HepG2 (cell line): ENCODE measurements around the gene SERPINI1. TPM values are rescaled to one million over a fixed set of nuclear protein-coding genes. Genes with fewer than 3 reads are reported as not detected.

Source experiments
- ATAD3A ChIP-seq: sonication (generic); formaldehyde crosslinking; IDR thresholded peaks from 2 replicates; pipeline ENCODE4 v1.4.0; 2020; ENCODE audit warnings: missing genetic modification reagents
- CTCF ChIP-seq: sonication (generic); formaldehyde crosslinking; IDR thresholded peaks from 2 replicates; pipeline ENCODE4 v1.5.0; 2020; ENCODE audit warnings: mild to moderate bottlenecking, missing genetic modification reagents, moderate library complexity
- MTF2 ChIP-seq: sonication (generic); formaldehyde crosslinking; IDR thresholded peaks from 2 replicates; pipeline ENCODE4 v1.5.0; 2020; ENCODE audit warnings: missing genetic modification reagents, borderline replicate concordance
- RFXAP ChIP-seq: sonication (generic); formaldehyde crosslinking; IDR thresholded peaks from 2 replicates; pipeline ENCODE4 v1.4.0; 2020; ENCODE audit warnings: missing genetic modification reagents, borderline replicate concordance
- TFAP4 ChIP-seq: sonication (generic); IDR thresholded peaks from 2 replicates; pipeline ENCODE4 v1.6.1; 2016; ENCODE audit warnings: low read depth, borderline replicate concordance
- ZBTB3 ChIP-seq: sonication (generic); formaldehyde crosslinking; IDR thresholded peaks from 2 replicates; pipeline ENCODE4 v1.4.0; 2020; ENCODE audit warnings: low read depth, mild to moderate bottlenecking, moderate library complexity, missing genetic modification reagents, borderline replicate concordance
- ZFP1 ChIP-seq: IDR thresholded peaks from 2 replicates; pipeline ENCODE4 v1.6.1; 2016
- ZMAT3 ChIP-seq: sonication (generic); formaldehyde crosslinking; conservative IDR thresholded peaks from 2 replicates; pipeline ENCODE4 v1.7.0; 2021; ENCODE audit warnings: missing genetic modification reagents
- ZNF280B ChIP-seq: sonication (generic); formaldehyde crosslinking; IDR thresholded peaks from 2 replicates; pipeline ENCODE4 v1.5.0; 2020; ENCODE audit warnings: missing genetic modification reagents, mild to moderate bottlenecking, borderline replicate concordance
- ZNF280D ChIP-seq: sonication (generic); formaldehyde crosslinking; IDR thresholded peaks from 2 replicates; pipeline ENCODE4 v1.5.1; 2020; ENCODE audit warnings: mild to moderate bottlenecking, missing genetic modification reagents
- ZNF607 ChIP-seq: sonication (generic); formaldehyde crosslinking; IDR thresholded peaks from 2 replicates; pipeline ENCODE4 v1.5.1; 2020; ENCODE audit warnings: missing genetic modification reagents, mild to moderate bottlenecking, borderline replicate concordance
- ZNF687 ChIP-seq: sonication (generic); formaldehyde crosslinking; IDR thresholded peaks from 2 replicates; pipeline ENCODE4 v1.5.1; 2020; ENCODE audit warnings: mild to moderate bottlenecking, missing genetic modification reagents, moderate library complexity
- ZNF713 ChIP-seq: sonication (generic); formaldehyde crosslinking; IDR thresholded peaks from 2 replicates; pipeline ENCODE4 v1.4.0; 2020; ENCODE audit warnings: mild to moderate bottlenecking, missing genetic modification reagents
- ZNF792 ChIP-seq: IDR thresholded peaks from 2 replicates; pipeline ENCODE4 v1.6.1; 2016
- ZSCAN29 ChIP-seq: sonication (generic); formaldehyde crosslinking; conservative IDR thresholded peaks from 2 replicates; pipeline ENCODE4 v1.4.0; 2020; ENCODE audit warnings: mild to moderate bottlenecking, missing genetic modification reagents
- polyA plus RNA-seq, 8 experiments: library from polyadenylated mRNA; depleted of rRNA in 3 of 8; stranded (reverse) in 7 of 8; unstranded in 1 of 8; fragments of >200 nt; fragmentation: Illumina TruSeq in 4 of 8; extraction: Trizol in 4 of 8; gene quantifications; 2 replicates each; pipeline versions ENCODE4 v1.2.1 to v1.2.3, GENCODE V29; 2011 to 2016; ENCODE audit warnings: low read depth in 4 of 8, missing spikeins in 1 of 8, mixed read lengths in 1 of 8; ENCODE audit not compliant: insufficient read depth in 1 of 8
- total RNA-seq, 5 experiments: library from RNA; depleted of rRNA; stranded (reverse); fragments of >200 nt; fragmentation: Illumina TruSeq; extraction: Trizol; gene quantifications; 2 replicates each; pipeline ENCODE4 v1.2.3, GENCODE V29; 2016; ENCODE audit warnings: low read depth in 1 of 5

Gene SERPINI1
- total and polyA plus RNA-seq, 2 of the 13 experiments (the other 11 are each of a cell fraction or from before 2014, with no cell fraction given): 14.7 to 58.0 TPM

GRCh38 chr3:167735233-167736138 lies at the start of gene SERPINI1 (continued):
- no peak; the same call in 1 of the 2 replicates for TF ChIP-seq ZNF280B (CRISPR knock-in tag)
- TF ChIP-seq ZNF687 (CRISPR knock-in tag): peak; percentile 61
- TF ChIP-seq TFAP4: peak; percentile 86
- peak; percentile 63; the same call in 1 of the 2 replicates for TF ChIP-seq ZNF607 (CRISPR knock-in tag)
- TF ChIP-seq ZMAT3 (CRISPR knock-in tag): peak; percentile 49; the same call in 1 of the 2 replicates
- no peak for TF ChIP-seq ZNF713 (CRISPR knock-in tag)
- peak; percentile 63; the same call in 1 of the 2 replicates for TF ChIP-seq ZNF792
- no peak for TF ChIP-seq ZNF280D (CRISPR knock-in tag)
- TF ChIP-seq ZFP1 (CRISPR knock-in tag): peak; percentile 45; the same call in 1 of the 2 replicates
- TF ChIP-seq RFXAP (CRISPR knock-in tag): 0 out of 2 replicates have a peak, but pooled peaks have one; percentile 5
- TF ChIP-seq MTF2: no peak
- TF ChIP-seq CTCF (CRISPR knock-in tag): no peak
- TF ChIP-seq ZSCAN29 (CRISPR knock-in tag): no peak
- no peak for TF ChIP-seq ZBTB3 (CRISPR knock-in tag)
- TF ChIP-seq ATAD3A (CRISPR knock-in tag): no peak
